Measurements from ENCODE around the gene RPL11. TPM values are rescaled to one million over a fixed set of nuclear protein-coding genes. Genes with fewer than 3 reads are reported as not detected.
"Not testable (repeated sequence)": the region's sequence is repeated elsewhere in the genome, so short reads cannot be mapped to it uniquely, and the experiment has no call there.

RPL11 gene
- total RNA-seq, 3 donors from 2014 or later (not counting 1 experiment from before 2014, with no cell fraction given): 609 to 795 (median 740) TPM

DNA sequence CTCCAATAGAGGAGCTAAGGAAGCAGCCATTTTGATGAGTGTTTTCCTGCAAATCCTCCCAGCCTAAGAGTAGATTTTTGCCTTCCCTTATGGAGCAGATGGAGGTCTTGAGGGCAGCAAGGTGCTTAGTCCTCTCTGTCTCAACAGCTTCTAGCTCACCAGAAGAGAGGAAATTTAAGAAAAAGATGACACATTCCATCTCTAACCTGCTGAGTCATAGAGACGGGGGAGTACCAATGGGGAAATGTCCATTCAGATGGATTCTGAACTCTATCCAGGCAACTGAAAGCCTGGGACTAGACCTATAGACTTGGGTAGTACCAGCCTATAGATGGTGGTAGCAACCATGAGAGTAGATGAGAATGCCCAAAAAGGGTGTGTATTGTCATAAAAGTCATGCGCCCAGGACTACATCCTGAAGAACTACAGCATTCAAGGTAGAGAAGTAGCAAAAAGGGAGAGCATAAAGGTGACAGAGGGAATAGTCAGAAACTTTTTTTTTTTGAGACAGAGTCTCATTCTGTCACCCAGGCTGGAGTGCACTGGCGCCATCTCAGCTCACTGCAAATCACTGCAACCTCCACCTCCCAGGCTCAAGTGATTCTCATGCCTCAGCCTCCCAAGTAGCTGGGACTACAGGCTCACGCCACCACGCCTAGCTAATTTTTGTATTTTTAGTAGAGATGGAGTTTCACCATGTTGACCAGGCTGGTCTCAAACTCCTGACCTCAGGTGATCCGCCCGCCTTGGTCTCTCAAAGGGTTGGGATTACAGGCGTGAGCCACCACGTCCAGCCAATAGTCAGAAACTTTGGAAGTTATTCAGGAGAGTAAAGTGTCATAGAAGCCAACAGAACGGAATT, 41.0 kb downstream of the RPL11 start:
- no peak for DNase-seq
- Histone ChIP-seq H3K27ac (ENCODE audit: low read length) (no peak overlapping the region), H3K36me3 (ENCODE audit: control insufficient read depth, insufficient read depth, low read length) (no peaks in the 10 kb centered on the region), H3K27me3 (ENCODE audit: control insufficient read depth, insufficient read depth, low read length) (no peaks in the 10 kb centered on the region), H3K4me1 (ENCODE audit: control insufficient read depth, insufficient read depth, low read length) (no peaks in the 10 kb centered on the region), H3K9me3 (ENCODE audit: control insufficient read depth, insufficient read depth, low read length) (no peaks in the 10 kb centered on the region), H3K4me3 (ENCODE audit: low read length) (no peak overlapping the region)
- Mint-ChIP-seq H3K36me3 (no peaks in the 10 kb centered on the region), H3K9me3 (no peaks in the 10 kb centered on the region), H3K4me1 (peaks cover 4 to 5% of the 10 kb centered on the region in 2 donors), H3K27ac (no peak overlapping the region), H3K27me3 (ENCODE audit: low read depth in 2 of 2) (no peaks in the 10 kb centered on the region), H3K4me3 (no peak overlapping the region)
- ATAC-seq: no peak
- intact Hi-C loops (cut with micrococcal nuclease): no loop called here
- 93% methylated on average over 10 of the region's 10 CpGs for WGBS (ENCODE audit: insufficient coverage)
- TF ChIP-seq, protein P1, sequence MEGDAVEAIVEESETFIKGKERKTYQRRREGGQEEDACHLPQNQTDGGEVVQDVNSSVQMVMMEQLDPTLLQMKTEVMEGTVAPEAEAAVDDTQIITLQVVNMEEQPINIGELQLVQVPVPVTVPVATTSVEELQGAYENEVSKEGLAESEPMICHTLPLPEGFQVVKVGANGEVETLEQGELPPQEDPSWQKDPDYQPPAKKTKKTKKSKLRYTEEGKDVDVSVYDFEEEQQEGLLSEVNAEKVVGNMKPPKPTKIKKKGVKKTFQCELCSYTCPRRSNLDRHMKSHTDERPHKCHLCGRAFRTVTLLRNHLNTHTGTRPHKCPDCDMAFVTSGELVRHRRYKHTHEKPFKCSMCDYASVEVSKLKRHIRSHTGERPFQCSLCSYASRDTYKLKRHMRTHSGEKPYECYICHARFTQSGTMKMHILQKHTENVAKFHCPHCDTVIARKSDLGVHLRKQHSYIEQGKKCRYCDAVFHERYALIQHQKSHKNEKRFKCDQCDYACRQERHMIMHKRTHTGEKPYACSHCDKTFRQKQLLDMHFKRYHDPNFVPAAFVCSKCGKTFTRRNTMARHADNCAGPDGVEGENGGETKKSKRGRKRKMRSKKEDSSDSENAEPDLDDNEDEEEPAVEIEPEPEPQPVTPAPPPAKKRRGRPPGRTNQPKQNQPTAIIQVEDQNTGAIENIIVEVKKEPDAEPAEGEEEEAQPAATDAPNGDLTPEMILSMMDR (IDR thresholded peaks at IDR 0.05): no peak

- H3K27ac ChIP-seq (ENCODE audit: low read length); H3K36me3 Mint-ChIP-seq; DNase-seq; H3K4me3 ChIP-seq (ENCODE audit: low read length); H3K9me3 Mint-ChIP-seq; H3K4me3 Mint-ChIP-seq; H3K36me3 ChIP-seq (ENCODE audit: control insufficient read depth, insufficient read depth, low read length); H3K27ac Mint-ChIP-seq; H3K27me3 ChIP-seq (ENCODE audit: control insufficient read depth, insufficient read depth, low read length); H3K4me1 Mint-ChIP-seq; ATAC-seq; intact Hi-C loops (cut with micrococcal nuclease); H3K9me3 ChIP-seq (ENCODE audit: control insufficient read depth, insufficient read depth, low read length); H3K4me1 ChIP-seq (ENCODE audit: control insufficient read depth, insufficient read depth, low read length); H3K27me3 Mint-ChIP-seq (ENCODE audit: low read depth in 2 of 2): not testable (repeated sequence)
- 96% methylated on average over 5 of the region's 5 CpGs for WGBS (ENCODE audit: insufficient coverage)
Observed at GRCh38 chr1:23733281-23733680, 41.7 kb downstream of the RPL11 start.

DNA sequence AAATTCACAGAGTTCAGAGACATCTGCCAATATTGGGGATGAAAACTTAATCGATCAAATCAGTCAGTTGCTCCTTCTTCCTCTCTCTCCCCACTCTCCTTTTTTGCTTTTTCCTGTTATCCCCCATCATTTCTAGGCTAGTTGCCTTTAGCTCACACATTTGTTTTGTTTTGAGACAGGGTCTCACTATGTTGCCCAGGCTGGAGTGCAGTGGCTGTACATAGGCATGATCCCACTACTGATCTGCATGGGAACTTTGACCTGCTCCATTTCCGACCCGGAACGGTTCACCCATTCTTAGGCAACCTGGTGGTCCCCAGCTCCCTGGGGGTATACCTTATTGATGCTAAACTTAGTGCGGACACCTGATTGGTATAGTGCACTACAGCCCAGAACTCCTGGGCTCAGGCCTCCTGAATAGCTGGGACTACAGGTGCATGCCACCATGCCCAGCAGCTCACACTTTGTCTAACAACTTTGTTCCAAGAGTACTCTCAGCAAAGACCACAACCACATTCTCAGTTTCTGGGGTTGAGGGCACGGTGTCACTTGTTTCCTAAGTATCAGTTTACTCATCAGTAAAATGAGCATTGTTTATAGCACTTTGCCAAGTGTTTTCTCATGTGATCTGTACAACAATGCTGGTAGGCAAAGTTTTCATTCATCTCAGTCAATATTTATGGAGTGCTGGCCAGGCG, 45.0 kb downstream of the RPL11 start:
- no peaks in the 10 kb centered on the region for H3K27me3 ChIP-seq (ENCODE audit: control insufficient read depth, insufficient read depth, low read length)
- H3K4me3 Mint-ChIP-seq: no peak overlapping the region
- no peaks in the 10 kb centered on the region for H3K9me3 Mint-ChIP-seq
- H3K27ac ChIP-seq (ENCODE audit: low read length): no peak overlapping the region
- TF ChIP-seq, protein P1 (IDR thresholded peaks at IDR 0.05): no peak
- no peaks in the 10 kb centered on the region for H3K4me1 Mint-ChIP-seq
- H3K4me1 ChIP-seq (ENCODE audit: control insufficient read depth, insufficient read depth, low read length): no peaks in the 10 kb centered on the region
- no peaks in the 10 kb centered on the region for H3K27me3 Mint-ChIP-seq (ENCODE audit: low read depth in 2 of 2)
- 92% methylated on average over 7 of the region's 7 CpGs for WGBS (ENCODE audit: insufficient coverage)
- ATAC-seq (no peak), DNase-seq (no peak)
- intact Hi-C loops (cut with micrococcal nuclease): no loop called here
- no peaks in the 10 kb centered on the region for H3K36me3 ChIP-seq (ENCODE audit: control insufficient read depth, insufficient read depth, low read length)
- H3K27ac Mint-ChIP-seq: no peak overlapping the region
- no peaks in the 10 kb centered on the region for H3K9me3 ChIP-seq (ENCODE audit: control insufficient read depth, insufficient read depth, low read length)
- no peak overlapping the region for H3K4me3 ChIP-seq (ENCODE audit: low read length)
- H3K36me3 Mint-ChIP-seq: no peaks in the 10 kb centered on the region

DNA sequence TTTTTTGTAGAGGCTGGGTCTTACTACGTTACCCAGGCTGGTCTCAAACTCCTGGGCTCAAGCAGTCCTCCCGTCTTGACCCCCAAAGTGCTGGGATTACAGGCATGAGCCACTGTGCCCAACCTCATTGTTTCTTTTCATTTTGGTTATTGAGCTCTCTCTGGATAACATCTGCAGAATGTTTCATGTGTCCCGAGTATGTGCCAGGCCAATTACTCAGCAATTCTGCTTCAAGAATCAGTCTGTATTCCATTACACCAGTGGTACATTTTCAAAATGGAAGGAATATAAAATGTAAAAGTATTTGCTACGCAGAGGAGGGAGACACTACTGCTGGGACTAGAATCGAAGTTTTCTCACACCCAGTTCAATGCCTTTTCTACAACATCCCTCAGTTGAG, 50.0 kb downstream of the RPL11 start:
- TF ChIP-seq, protein P1 (IDR thresholded peaks at IDR 0.05): no peak
- no peaks in the 10 kb centered on the region for H3K36me3 ChIP-seq (ENCODE audit: control insufficient read depth, insufficient read depth, low read length)
- Mint-ChIP-seq H3K4me3 (peak overlapping the region; percentile 94), H3K27ac (peak overlapping the region; percentile 86 to 88), H3K4me1 (peaks cover 28 to 32% of the 10 kb centered on the region in 2 donors), H3K9me3 (no peaks in the 10 kb centered on the region), H3K27me3 (ENCODE audit: low read depth in 2 of 2) (no peaks in the 10 kb centered on the region), H3K36me3 (no peaks in the 10 kb centered on the region)
- no peaks in the 10 kb centered on the region for H3K27me3 ChIP-seq (ENCODE audit: control insufficient read depth, insufficient read depth, low read length)
- intact Hi-C loops (cut with micrococcal nuclease): no loop called here
- ATAC-seq (no peak), DNase-seq (no peak)
- no peak overlapping the region for H3K4me3 ChIP-seq (ENCODE audit: low read length)
- WGBS (ENCODE audit: insufficient coverage): 73% methylated on average over 3 of the region's 5 CpGs
- no peaks in the 10 kb centered on the region for H3K9me3 ChIP-seq (ENCODE audit: control insufficient read depth, insufficient read depth, low read length)
- peaks cover 16% of the 10 kb centered on the region for H3K4me1 ChIP-seq (ENCODE audit: control insufficient read depth, insufficient read depth, low read length)
- no peak overlapping the region for H3K27ac ChIP-seq (ENCODE audit: low read length)
